Liver (tissue), 9 donors: ENCODE results near the gene THADA. TPM values are rescaled to one million over a fixed set of nuclear protein-coding genes. Genes with fewer than 3 reads are reported as not detected.

ENCODE experiments used
- DNase-seq: peaks from one replicate; pipeline ENCODE4 v3.0.0-alpha.2; 2017; ENCODE audit warnings: low spot score
- H3K27ac ChIP-seq, 2 donors: one replicate each; pipeline ENCODE4 v1.7.0; 2013; ENCODE audit warnings: inconsistent platforms in 2 of 2, low read length in 2 of 2, control low read depth in 1 of 2, low read depth in 1 of 2, mild to moderate bottlenecking in 1 of 2
- H3K27me3 ChIP-seq, 4 donors: one replicate each; pipeline versions ENCODE4 v1.6.1 to v1.7.0; 2013; ENCODE audit warnings: low read length in 3 of 4, inconsistent platforms in 1 of 4, mild to moderate bottlenecking in 1 of 4, moderate library complexity in 1 of 4; ENCODE audit not compliant: control insufficient read depth in 4 of 4, insufficient read depth in 4 of 4
- H3K36me3 ChIP-seq, 4 donors: one replicate each; pipeline versions ENCODE4 v1.6.1 to v1.7.0; 2013; ENCODE audit warnings: low read length in 3 of 4, mild to moderate bottlenecking in 3 of 4, low read depth in 1 of 4, moderate library complexity in 1 of 4; ENCODE audit not compliant: control insufficient read depth in 4 of 4, insufficient read depth in 3 of 4
- H3K4me1 ChIP-seq, 4 donors: one replicate each; pipeline versions ENCODE4 v1.6.1 to v1.7.0; 2013; ENCODE audit warnings: low read length in 3 of 4, mild to moderate bottlenecking in 3 of 4, moderate library complexity in 1 of 4; ENCODE audit not compliant: control insufficient read depth in 4 of 4, insufficient read depth in 4 of 4
- H3K4me3 ChIP-seq, 3 donors: one replicate each; pipeline versions ENCODE4 v1.6.1 to v1.7.0; 2013; ENCODE audit warnings: low read length in 3 of 3, control low read depth in 1 of 3, low read depth in 1 of 3, mild to moderate bottlenecking in 1 of 3
- H3K9ac ChIP-seq, 2 donors: one replicate each; pipeline ENCODE4 v1.7.0; 2013; ENCODE audit warnings: low read length in 2 of 2, mild to moderate bottlenecking in 2 of 2, moderate library complexity in 2 of 2, control low read depth in 1 of 2, low read depth in 1 of 2
- H3K9me3 ChIP-seq, 4 donors: one replicate each; pipeline versions ENCODE4 v1.6.1 to v1.7.0; 2013; ENCODE audit warnings: low read length in 3 of 4; ENCODE audit not compliant: control insufficient read depth in 4 of 4
- FOXA1 ChIP-seq: IDR thresholded peaks from 2 replicates; pipeline ENCODE4 v1.6.1; 2016; ENCODE audit warnings: antibody characterized with exemption
- FOXA2 ChIP-seq: IDR thresholded peaks from 2 replicates; pipeline ENCODE4 v1.6.1; 2016; ENCODE audit warnings: antibody characterized with exemption
- GABPA ChIP-seq, 2 donors: IDR thresholded peaks in 1 of 2; conservative IDR thresholded peaks in 1 of 2; 2 replicates each; pipeline ENCODE4 v1.6.1; 2016; ENCODE audit warnings: antibody characterized with exemption in 2 of 2, mild to moderate bottlenecking in 1 of 2, moderate library complexity in 1 of 2
- HNF4A ChIP-seq, 2 donors: conservative IDR thresholded peaks; 2 replicates each; pipeline ENCODE4 v1.6.1; 2016; ENCODE audit warnings: antibody characterized with exemption in 2 of 2, mild to moderate bottlenecking in 2 of 2
- HNF4G ChIP-seq: IDR thresholded peaks from 2 replicates; pipeline ENCODE4 v1.6.1; 2016; ENCODE audit warnings: antibody characterized with exemption
- JUND ChIP-seq, 2 donors: IDR thresholded peaks; 2 replicates each; pipeline ENCODE4 v1.6.1; 2016; ENCODE audit warnings: antibody characterized with exemption in 2 of 2
- RAD21 ChIP-seq, 2 donors: IDR thresholded peaks; 2 replicates each; pipeline ENCODE4 v1.6.1; 2016; ENCODE audit warnings: antibody characterized with exemption in 2 of 2, mild to moderate bottlenecking in 2 of 2
- RXRA ChIP-seq, 2 donors: IDR thresholded peaks; 2 replicates each; pipeline ENCODE4 v1.6.1; 2017 to 2018; ENCODE audit warnings: antibody characterized with exemption in 2 of 2, mild to moderate bottlenecking in 1 of 2
- SP1 ChIP-seq: IDR thresholded peaks from 2 replicates; pipeline ENCODE4 v1.6.1; 2018; ENCODE audit warnings: antibody characterized with exemption, mild to moderate bottlenecking
- YY1 ChIP-seq: IDR thresholded peaks from 2 replicates; pipeline ENCODE4 v1.6.1; 2016; ENCODE audit warnings: antibody characterized with exemption, mild to moderate bottlenecking
- WGBS: extraction: QIAGEN DNeasy Blood & Tissue Kit; methylation state at CpG from one replicate; pipeline ENCODE4 v1.1.7; 2013; 5-methylcytosine and 5-hydroxymethylcytosine counted together
- polyA plus RNA-seq, 2 donors: library from polyadenylated mRNA; stranded (reverse) in 1 of 2; unstranded in 1 of 2; fragments of 200-250 nt in 1 of 2; fragments of >200 nt in 1 of 2; fragmentation: Nextera tagmentation in 1 of 2; extraction: Ambion mirVana in 1 of 2; gene quantifications; one replicate each; pipeline versions ENCODE4 v1.2.1 to v1.2.3, GENCODE V29; 2013 to 2015
- total RNA-seq, 2 donors: library from RNA; depleted of rRNA; stranded (reverse); fragments of >200 nt; gene quantifications; one replicate each; pipeline ENCODE4 v1.2.3, GENCODE V29; 2014
- TF ChIP-seq, protein P1 (sequence below): fragments of 150-350 bp; IDR thresholded peaks from 2 replicates; pipeline ENCODE4 v1.5.1; 2017; ENCODE audit warnings: improper control_type of control experiment, low read depth, low read length; ENCODE audit not compliant: missing input control
- TF ChIP-seq, protein P2 (sequence below): IDR thresholded peaks from 2 replicates; pipeline ENCODE4 v1.6.1; 2016; ENCODE audit warnings: antibody characterized with exemption
- TF ChIP-seq, protein P3 (sequence below): IDR thresholded peaks from 2 replicates; pipeline ENCODE4 v1.6.1; 2016; ENCODE audit warnings: antibody characterized with exemption
- TF ChIP-seq, protein P4 (sequence below): IDR thresholded peaks from 2 replicates; pipeline ENCODE4 v1.6.1; 2016; ENCODE audit warnings: antibody characterized with exemption
- donor health status: healthy.
- donor health status: healthy.
- donor health status: healthy.
- donor health status: healthy.
- donor health status: healthy.

The THADA gene
- total and polyA plus RNA-seq, 4 donors: 12.0 to 37.2 (median 22.3) TPM

DNA sequence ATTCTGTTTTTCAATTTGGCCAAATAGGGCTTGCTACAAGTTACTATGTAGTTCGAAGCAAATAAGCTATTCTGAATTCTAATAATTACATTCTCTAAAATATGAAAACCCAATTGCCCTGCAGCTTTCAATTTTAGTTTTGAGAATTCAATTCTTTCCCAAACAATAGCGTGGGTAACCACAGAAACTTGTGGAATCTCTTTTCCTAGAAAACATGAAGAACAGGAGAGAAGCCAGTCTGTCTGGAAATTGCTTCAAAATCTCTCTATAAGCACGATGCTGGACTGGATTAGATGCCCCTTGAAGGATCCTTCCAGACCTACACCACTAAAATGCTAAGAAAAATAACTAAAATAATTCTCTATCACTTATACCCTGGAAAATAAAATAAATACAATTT lies 115.0 kb downstream of the THADA start:
- Histone ChIP-seq H3K9ac (no peak overlapping the region), H3K9me3 (no peaks in the 10 kb centered on the region), H3K27me3 (no peaks in the 10 kb centered on the region), H3K36me3 (peaks cover 0 to 2% (median 0%) of the 10 kb centered on the region in 4 donors), H3K4me3 (no peak overlapping the region), H3K4me1 (peaks cover 0 to 20% (median 13%) of the 10 kb centered on the region in 4 donors), H3K27ac (no peak overlapping the region)
- no peak for TF ChIP-seq FOXA2
- no peak for TF ChIP-seq YY1
- no peak for TF ChIP-seq HNF4G
- TF ChIP-seq, protein P1, sequence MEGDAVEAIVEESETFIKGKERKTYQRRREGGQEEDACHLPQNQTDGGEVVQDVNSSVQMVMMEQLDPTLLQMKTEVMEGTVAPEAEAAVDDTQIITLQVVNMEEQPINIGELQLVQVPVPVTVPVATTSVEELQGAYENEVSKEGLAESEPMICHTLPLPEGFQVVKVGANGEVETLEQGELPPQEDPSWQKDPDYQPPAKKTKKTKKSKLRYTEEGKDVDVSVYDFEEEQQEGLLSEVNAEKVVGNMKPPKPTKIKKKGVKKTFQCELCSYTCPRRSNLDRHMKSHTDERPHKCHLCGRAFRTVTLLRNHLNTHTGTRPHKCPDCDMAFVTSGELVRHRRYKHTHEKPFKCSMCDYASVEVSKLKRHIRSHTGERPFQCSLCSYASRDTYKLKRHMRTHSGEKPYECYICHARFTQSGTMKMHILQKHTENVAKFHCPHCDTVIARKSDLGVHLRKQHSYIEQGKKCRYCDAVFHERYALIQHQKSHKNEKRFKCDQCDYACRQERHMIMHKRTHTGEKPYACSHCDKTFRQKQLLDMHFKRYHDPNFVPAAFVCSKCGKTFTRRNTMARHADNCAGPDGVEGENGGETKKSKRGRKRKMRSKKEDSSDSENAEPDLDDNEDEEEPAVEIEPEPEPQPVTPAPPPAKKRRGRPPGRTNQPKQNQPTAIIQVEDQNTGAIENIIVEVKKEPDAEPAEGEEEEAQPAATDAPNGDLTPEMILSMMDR: no peak
- TF ChIP-seq FOXA1: no peak
- 97% methylated on average over 3 of the region's 3 CpGs for WGBS
- no peak for DNase-seq

DNA sequence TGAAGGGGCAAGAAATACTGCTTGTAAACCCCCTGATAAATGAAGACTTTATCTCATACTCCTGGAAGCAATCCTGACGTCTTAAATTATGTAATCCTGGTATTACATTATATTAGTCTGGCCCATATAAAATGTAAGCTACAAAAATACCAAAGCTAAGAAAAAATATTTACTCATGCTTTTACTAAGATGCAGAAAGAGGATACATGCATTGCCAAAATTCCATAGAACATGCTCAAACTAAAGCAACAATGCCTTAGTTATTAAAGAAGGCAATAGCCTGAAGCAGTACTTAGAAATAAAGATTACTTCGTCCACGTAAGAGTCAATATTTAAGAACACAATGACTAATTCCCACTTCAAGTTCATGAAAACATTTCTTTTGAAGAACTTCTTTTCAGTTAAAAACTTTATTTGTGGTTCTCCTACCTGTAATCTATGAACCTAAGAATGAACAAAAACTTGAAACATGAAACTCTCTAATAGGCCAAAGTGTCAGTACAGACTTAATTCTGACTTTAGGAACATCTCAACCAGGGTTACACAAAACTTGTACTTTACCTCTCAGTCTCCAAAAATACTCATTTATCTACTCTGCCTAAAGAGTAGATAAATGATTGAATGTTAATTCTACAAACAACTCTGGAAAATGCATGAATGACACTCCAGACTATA lies 117.3 kb downstream of the THADA start:
- Histone ChIP-seq H3K4me3 (no peak overlapping the region), H3K27me3 (no peaks in the 10 kb centered on the region), H3K9me3 (no peaks in the 10 kb centered on the region), H3K4me1 (no peaks in the 10 kb centered on the region), H3K27ac (no peak overlapping the region), H3K36me3 (peaks cover 0 to 2% (median 0%) of the 10 kb centered on the region in 4 donors), H3K9ac (no peak overlapping the region)
- WGBS: 77% methylated on average over 3 of the region's 3 CpGs
- DNase-seq: no peak
- no peak for TF ChIP-seq RXRA (IDR thresholded peaks at IDR 0.05)
- TF ChIP-seq GABPA (IDR thresholded peaks at IDR 0.05 in 1 of 2, conservative IDR thresholded peaks at IDR 0.05 in 1 of 2): no peak
- TF ChIP-seq, protein P2, sequence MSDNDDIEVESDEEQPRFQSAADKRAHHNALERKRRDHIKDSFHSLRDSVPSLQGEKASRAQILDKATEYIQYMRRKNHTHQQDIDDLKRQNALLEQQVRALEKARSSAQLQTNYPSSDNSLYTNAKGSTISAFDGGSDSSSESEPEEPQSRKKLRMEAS: no peak
- TF ChIP-seq RAD21 (IDR thresholded peaks at IDR 0.05): no peak
- no peak for TF ChIP-seq HNF4A (conservative IDR thresholded peaks at IDR 0.05)
- no peak for TF ChIP-seq HNF4G
- TF ChIP-seq, protein P3, sequence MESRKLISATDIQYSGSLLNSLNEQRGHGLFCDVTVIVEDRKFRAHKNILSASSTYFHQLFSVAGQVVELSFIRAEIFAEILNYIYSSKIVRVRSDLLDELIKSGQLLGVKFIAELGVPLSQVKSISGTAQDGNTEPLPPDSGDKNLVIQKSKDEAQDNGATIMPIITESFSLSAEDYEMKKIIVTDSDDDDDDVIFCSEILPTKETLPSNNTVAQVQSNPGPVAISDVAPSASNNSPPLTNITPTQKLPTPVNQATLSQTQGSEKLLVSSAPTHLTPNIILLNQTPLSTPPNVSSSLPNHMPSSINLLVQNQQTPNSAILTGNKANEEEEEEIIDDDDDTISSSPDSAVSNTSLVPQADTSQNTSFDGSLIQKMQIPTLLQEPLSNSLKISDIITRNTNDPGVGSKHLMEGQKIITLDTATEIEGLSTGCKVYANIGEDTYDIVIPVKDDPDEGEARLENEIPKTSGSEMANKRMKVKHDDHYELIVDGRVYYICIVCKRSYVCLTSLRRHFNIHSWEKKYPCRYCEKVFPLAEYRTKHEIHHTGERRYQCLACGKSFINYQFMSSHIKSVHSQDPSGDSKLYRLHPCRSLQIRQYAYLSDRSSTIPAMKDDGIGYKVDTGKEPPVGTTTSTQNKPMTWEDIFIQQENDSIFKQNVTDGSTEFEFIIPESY: no peak
- no peak for TF ChIP-seq SP1
- TF ChIP-seq, protein P1: no peak
- TF ChIP-seq YY1: no peak
- TF ChIP-seq, protein P4, sequence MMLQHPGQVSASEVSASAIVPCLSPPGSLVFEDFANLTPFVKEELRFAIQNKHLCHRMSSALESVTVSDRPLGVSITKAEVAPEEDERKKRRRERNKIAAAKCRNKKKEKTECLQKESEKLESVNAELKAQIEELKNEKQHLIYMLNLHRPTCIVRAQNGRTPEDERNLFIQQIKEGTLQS: no peak
- no peak for TF ChIP-seq JUND (IDR thresholded peaks at IDR 0.05)
